Glomerular endothelial cell (primary cell): ENCODE data around the gene ADAMTSL1. TPM values are rescaled to one million over a fixed set of nuclear protein-coding genes. Genes with fewer than 3 reads are reported as not detected.

ENCODE experiments used
- DNase-seq: peaks from one replicate; pipeline ENCODE4 v3.0.0-alpha.2; 2011; ENCODE audit warnings: low read depth, low spot score; ENCODE audit errors: extremely low read depth
- total RNA-seq: library from RNA; depleted of rRNA; stranded (reverse); fragments of >200 nt; gene quantifications from 2 replicates; pipeline ENCODE4 v1.2.3, GENCODE V29; 2015

The ADAMTSL1 gene
- total RNA-seq, 1 donor from 2014 or later = 17.2 TPM

DNA sequence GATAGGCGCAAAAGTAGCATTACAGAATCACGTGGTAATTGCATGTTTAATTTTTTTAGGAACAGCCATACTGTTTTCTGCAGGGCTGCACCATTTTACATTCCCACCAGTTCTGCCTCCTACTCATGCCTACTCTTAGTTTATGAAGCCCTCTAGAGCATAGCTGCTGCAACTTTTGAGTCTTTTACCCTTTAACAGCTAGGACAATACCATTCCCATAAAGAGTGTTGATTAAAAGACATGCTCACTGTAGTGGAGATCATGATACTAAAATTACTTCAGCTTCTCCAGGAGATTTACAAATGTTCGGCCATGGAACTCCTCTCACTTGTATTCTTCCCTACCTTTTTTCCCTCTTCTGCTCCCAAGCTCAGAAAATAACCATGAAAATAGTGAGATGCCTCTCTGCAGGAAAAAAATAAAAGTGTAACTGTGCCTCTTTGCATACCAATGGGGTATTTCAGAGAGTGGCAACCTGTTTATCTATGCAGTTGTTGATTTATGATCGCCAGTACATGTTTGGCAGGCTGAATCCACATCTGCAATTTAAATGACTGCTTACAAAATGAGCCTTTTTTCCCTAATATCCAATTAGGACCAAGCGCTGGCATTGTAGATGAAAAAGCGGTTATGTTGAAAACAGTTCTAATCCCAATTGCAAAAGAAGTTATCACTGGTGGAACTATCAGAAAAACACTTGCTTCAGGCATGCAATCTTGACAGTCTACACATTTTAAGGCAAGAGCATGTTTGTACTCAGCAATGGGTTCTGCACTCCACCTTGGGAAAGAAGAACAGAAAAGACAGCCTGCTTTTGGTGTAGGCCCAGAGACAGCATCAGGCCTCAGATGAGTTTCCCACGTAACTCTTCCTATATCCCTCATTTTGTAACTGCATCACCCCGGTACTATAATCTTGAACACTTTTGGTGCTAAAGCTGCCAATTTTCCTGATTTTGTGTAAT, 131.1 kb downstream of the ADAMTSL1 start:
- DNase-seq = no peak

DNA sequence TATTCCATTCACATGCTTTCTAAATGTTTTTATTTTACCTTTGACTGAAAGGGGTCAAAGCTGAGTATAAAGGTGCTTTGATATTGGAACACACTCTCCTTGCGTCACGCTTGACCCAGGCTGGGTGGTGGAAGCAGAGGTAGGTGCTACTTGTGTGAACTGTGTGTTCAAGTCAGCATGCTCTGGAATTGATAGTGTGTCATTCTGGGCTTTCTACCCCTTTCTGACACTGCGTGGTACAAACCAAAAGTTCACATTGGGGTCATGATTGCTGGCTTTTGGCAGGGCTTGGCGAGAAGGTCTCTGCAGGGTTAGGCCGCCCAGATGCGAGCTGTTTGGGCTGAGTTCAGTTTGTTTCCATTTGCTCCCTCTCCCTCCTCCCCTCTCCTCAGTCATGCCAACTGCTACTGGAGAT, 131.8 kb downstream of the ADAMTSL1 start:
- no peak for DNase-seq

DNA sequence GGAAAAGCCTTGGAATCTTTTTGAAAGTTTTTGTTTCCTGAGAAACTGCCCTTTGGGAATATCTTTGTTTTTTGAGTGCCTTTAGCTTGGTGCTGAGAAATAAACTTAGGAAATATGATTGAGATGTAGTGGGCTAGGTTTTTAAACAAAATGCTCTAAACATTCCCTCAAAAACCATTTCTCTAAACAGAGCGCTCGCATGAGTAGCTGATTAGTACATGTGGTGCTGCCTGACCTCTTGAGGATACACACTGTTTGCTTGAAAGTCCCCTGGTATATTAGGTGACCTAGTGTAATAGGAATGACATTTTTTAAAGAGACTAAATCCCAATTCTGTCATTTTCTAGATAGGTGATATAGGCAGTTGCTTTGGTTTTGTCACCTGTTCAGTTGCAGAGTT, 132.3 kb downstream of the ADAMTSL1 start:
- no peak for DNase-seq

- no peak for DNase-seq
Observed at GRCh38 chr9:18606846-18607245, 132.9 kb downstream of the ADAMTSL1 start.

DNA sequence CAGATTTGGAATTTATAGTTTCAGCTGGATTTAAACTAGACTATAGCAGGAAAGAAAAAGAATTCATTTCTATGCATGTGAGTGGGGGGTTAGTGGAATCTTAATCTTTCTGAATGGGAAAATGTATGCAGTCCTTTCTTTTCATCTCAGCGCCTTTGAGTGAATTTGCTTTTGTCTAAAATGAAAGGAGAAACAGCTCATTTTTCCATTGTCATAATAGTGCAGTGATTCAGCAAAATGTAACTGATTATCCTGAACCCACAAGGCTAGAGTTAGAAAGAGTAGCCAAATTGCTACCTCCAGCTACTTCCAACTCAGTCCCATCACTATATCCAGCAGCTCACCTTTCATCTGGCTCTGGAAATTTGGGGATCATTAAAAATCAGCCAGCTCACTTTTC, 134.4 kb downstream of the ADAMTSL1 start:
- DNase-seq = no peak

GRCh38 chr9:18610956-18611355, 137.0 kb downstream of the ADAMTSL1 start:
- DNase-seq = no peak

GRCh38 chr9:18611971-18612370, 138.0 kb downstream of the ADAMTSL1 start:
- DNase-seq = no peak

GRCh38 chr9:18614116-18614515, 140.2 kb downstream of the ADAMTSL1 start:
- DNase-seq = no peak

- DNase-seq = no peak
Observed at GRCh38 chr9:18614651-18615050, 140.7 kb downstream of the ADAMTSL1 start.

GRCh38 chr9:18616976-18617375, 143.0 kb downstream of the ADAMTSL1 start:
- no peak for DNase-seq

GRCh38 chr9:18617759-18618158, 143.8 kb downstream of the ADAMTSL1 start:
- DNase-seq = no peak

GRCh38 chr9:18618862-18619261, 144.9 kb downstream of the ADAMTSL1 start:
- DNase-seq = no peak

DNA sequence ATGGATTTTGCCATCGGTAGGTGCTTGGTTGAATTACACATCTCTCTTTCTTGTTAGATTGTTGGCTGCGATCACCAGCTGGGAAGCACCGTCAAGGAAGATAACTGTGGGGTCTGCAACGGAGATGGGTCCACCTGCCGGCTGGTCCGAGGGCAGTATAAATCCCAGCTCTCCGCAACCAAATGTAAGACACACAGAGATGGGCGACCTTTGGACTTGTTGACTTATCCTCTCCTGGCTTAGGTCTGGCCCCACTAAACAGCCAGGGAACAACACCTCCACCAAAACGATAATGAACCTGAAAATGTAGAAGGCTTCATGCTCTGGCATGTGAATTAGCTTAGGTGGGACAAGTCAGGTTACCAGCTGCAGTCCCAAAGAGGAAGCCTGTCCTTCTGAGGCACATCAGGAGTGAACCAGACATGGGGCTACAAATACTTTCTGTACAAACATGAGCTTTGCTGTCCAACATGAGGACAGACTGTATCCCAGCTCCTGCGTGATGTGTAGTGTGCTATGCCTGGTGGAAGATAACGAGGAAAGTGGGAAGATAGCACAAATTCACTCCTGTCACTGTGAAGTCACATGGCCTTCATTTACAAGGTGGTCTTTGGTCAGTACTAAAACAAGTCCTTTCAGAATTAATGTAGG, 148.4 kb downstream of the ADAMTSL1 start:
- DNase-seq = no peak

GRCh38 chr9:18623221-18624079, 149.5 kb downstream of the ADAMTSL1 start:
- DNase-seq = no peak

GRCh38 chr9:18626046-18626698, 152.2 kb downstream of the ADAMTSL1 start:
- DNase-seq = no peak

DNA sequence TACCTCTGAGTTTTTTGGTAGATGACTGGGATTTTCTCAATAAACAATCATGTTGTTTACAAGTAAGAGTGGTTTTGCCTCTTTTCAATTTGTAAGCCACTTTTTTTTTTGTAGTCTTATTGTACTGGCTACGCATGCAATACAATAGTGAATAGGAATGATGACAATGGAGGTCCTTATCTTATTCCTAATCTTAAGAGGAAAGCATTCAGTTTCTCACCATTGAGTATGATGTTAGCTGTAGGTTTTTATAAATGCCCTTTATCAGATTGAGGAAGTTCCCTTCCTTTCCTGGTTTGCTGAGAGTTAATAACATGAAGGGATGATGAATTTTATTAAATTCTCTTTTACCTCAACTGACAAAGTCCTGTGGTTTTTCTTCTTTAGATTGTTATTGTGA, 155.2 kb downstream of the ADAMTSL1 start:
- peak; percentile 67 for DNase-seq

GRCh38 chr9:18632632-18633403, 158.9 kb downstream of the ADAMTSL1 start:
- peak; percentile 79 for DNase-seq

GRCh38 chr9:18636781-18637180, 162.8 kb downstream of the ADAMTSL1 start:
- no peak for DNase-seq

DNA sequence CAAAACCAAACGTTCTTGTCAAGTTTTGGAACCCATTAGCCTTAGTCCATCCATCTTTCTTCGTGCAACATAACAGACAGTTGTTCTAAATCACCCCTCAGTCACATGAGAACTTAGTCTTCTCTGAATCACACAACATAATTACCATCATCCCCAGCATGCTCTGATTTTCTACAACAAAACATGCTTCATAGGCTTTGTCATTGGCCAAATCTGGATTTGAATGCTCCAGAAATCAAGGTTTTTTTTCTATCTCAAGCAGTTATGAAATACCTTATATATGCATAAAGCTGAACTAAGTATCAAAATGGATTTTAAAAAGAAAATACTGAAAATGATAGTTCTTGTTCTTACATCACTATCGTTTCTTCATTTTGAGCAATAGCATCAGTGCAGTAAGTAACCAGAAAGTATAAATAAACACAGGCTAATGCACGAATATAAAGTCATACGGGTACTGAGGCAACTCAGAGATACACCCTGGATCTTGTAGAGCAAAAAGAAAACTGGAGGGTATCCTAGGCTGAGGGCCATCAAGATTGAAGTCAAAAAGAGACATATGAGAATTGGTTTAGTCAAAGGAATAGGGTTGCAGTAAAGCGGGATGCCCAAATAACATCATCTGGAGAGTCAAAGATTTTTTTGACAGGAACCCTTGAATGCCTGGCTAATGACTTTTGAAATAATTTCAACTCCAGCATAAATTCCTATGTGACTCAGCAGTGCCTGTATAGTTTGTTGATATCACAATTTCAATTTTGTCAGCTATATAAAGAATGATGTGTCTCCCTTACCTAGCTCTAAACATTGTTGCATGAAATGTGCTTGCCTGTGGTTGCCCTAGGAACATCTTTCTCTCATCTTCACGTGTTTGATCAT, 164.7 kb downstream of the ADAMTSL1 start:
- no peak for DNase-seq
